ENCODE data around the gene PABPN1L. TPM values are rescaled to one million over a fixed set of nuclear protein-coding genes. Genes with fewer than 3 reads are reported as not detected.

The PABPN1L gene
- polyA plus RNA-seq, 2 donors = 0.04 to 0.14 TPM

DNA sequence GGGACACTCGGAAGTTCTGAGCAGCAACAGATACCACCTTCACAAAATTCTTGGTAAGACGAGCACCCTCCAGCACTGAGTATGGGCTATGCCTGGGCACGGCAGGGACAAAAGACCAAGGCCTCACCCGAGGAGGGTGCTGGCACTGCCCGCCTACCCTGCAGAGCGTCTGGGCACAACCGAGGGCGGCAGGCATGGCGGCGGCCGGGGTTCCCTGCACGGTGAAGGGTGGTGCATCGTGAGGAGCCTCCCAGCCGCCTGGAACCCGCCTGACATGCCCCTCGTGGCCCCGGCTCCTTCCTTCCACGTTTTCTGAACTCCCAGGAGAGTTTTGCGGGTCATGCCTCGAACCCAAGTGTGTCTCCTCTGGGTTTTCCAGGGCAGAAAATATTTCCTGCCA, 28.7 kb downstream of the PABPN1L start:
- no peak overlapping the region for H3K4me3 ChIP-seq (ENCODE audit: low read depth in 1 of 2, low read length in 2 of 2)
- no peaks in the 10 kb centered on the region for H3K9me3 ChIP-seq (ENCODE audit: control insufficient read depth in 2 of 2, insufficient read depth in 1 of 2, low read depth in 1 of 2, low read length in 1 of 2)
- 91 to 93% methylated on average over 20 of the region's 20 CpGs for WGBS, 2 donors
- H3K27me3 ChIP-seq (ENCODE audit: control insufficient read depth in 1 of 2, insufficient read depth in 2 of 2, low read length in 2 of 2) = no peaks in the 10 kb centered on the region
- peaks cover 0 to 53% of the 10 kb centered on the region in 2 donors for H3K36me3 ChIP-seq (ENCODE audit: control insufficient read depth in 2 of 2, insufficient read depth in 2 of 2, low read length in 1 of 2)
- H3K4me1 ChIP-seq (ENCODE audit: control insufficient read depth in 2 of 2, insufficient read depth in 2 of 2, low read length in 1 of 2) = no peaks in the 10 kb centered on the region
- no peak overlapping the region for H3K27ac ChIP-seq (ENCODE audit: low read depth in 2 of 2, low read length in 1 of 2)

GRCh38 chr16:88836791-88837190, 29.7 kb downstream of the PABPN1L start:
- WGBS, 2 donors = 92% methylated on average over 17 of the region's 17 CpGs
- H3K9me3 ChIP-seq (ENCODE audit: control insufficient read depth in 2 of 2, insufficient read depth in 1 of 2, low read depth in 1 of 2, low read length in 1 of 2) = no peaks in the 10 kb centered on the region
- peaks cover 0 to 45% of the 10 kb centered on the region in 2 donors for H3K36me3 ChIP-seq (ENCODE audit: control insufficient read depth in 2 of 2, insufficient read depth in 2 of 2, low read length in 1 of 2)
- no peaks in the 10 kb centered on the region for H3K4me1 ChIP-seq (ENCODE audit: control insufficient read depth in 2 of 2, insufficient read depth in 2 of 2, low read length in 1 of 2)
- no peak overlapping the region for H3K27ac ChIP-seq (ENCODE audit: low read depth in 2 of 2, low read length in 1 of 2)
- no peaks in the 10 kb centered on the region for H3K27me3 ChIP-seq (ENCODE audit: control insufficient read depth in 1 of 2, insufficient read depth in 2 of 2, low read length in 2 of 2)
- H3K4me3 ChIP-seq (ENCODE audit: low read depth in 1 of 2, low read length in 2 of 2) = no peak overlapping the region

GRCh38 chr16:88835818-88836217, 30.6 kb downstream of the PABPN1L start:
- Histone ChIP-seq H3K36me3 (ENCODE audit: control insufficient read depth in 2 of 2, insufficient read depth in 2 of 2, low read length in 1 of 2) (peaks cover 0 to 41% of the 10 kb centered on the region in 2 donors), H3K9me3 (ENCODE audit: control insufficient read depth in 2 of 2, insufficient read depth in 1 of 2, low read depth in 1 of 2, low read length in 1 of 2) (no peaks in the 10 kb centered on the region), H3K27ac (ENCODE audit: low read depth in 2 of 2, low read length in 1 of 2) (no peak overlapping the region), H3K4me1 (ENCODE audit: control insufficient read depth in 2 of 2, insufficient read depth in 2 of 2, low read length in 1 of 2) (no peaks in the 10 kb centered on the region), H3K27me3 (ENCODE audit: control insufficient read depth in 1 of 2, insufficient read depth in 2 of 2, low read length in 2 of 2) (no peaks in the 10 kb centered on the region), H3K4me3 (ENCODE audit: low read depth in 1 of 2, low read length in 2 of 2) (no peak overlapping the region)
- 94 to 95% methylated on average over 31 to 33 of the region's 33 CpGs for WGBS, 2 donors

DNA sequence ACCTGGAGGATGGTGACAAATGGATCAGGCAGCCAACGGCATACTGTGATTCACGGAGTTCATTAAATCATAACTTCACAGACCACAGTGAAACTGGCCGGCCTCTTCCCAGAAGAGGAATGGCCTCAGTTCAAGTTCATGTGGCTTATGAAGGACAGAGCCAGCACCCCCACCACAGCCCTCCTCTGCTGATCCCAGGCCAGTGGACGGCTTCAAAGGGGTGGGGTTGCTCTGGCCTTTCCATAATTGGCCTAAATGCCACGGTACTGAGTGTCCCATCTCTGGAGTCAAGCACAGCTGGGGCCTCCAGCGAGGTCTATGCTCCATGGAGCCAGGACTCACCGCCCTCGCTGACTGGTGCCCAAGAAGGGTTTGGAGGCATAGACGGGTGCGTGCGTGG, 31.1 kb downstream of the PABPN1L start:
- H3K4me1 ChIP-seq (ENCODE audit: control insufficient read depth in 2 of 2, insufficient read depth in 2 of 2, low read length in 1 of 2) = no peaks in the 10 kb centered on the region
- H3K36me3 ChIP-seq (ENCODE audit: control insufficient read depth in 2 of 2, insufficient read depth in 2 of 2, low read length in 1 of 2) = peaks cover 0 to 39% of the 10 kb centered on the region in 2 donors
- H3K4me3 ChIP-seq (ENCODE audit: low read depth in 1 of 2, low read length in 2 of 2) = no peak overlapping the region
- H3K27me3 ChIP-seq (ENCODE audit: control insufficient read depth in 1 of 2, insufficient read depth in 2 of 2, low read length in 2 of 2) = no peaks in the 10 kb centered on the region
- 84% methylated on average over 8 to 11 of the region's 11 CpGs for WGBS, 2 donors
- H3K9me3 ChIP-seq (ENCODE audit: control insufficient read depth in 2 of 2, insufficient read depth in 1 of 2, low read depth in 1 of 2, low read length in 1 of 2) = no peaks in the 10 kb centered on the region
- no peak overlapping the region for H3K27ac ChIP-seq (ENCODE audit: low read depth in 2 of 2, low read length in 1 of 2)

- H3K36me3 ChIP-seq (ENCODE audit: control insufficient read depth in 2 of 2, insufficient read depth in 2 of 2, low read length in 1 of 2) = peaks cover 0 to 32% of the 10 kb centered on the region in 2 donors
- no peaks in the 10 kb centered on the region for H3K27me3 ChIP-seq (ENCODE audit: control insufficient read depth in 1 of 2, insufficient read depth in 2 of 2, low read length in 2 of 2)
- H3K4me1 ChIP-seq (ENCODE audit: control insufficient read depth in 2 of 2, insufficient read depth in 2 of 2, low read length in 1 of 2) = no peaks in the 10 kb centered on the region
- H3K27ac ChIP-seq (ENCODE audit: low read depth in 2 of 2, low read length in 1 of 2) = no peak overlapping the region
- 96 to 97% methylated on average over 10 to 13 of the region's 13 CpGs for WGBS, 2 donors
- no peak overlapping the region for H3K4me3 ChIP-seq (ENCODE audit: low read depth in 1 of 2, low read length in 2 of 2)
- no peaks in the 10 kb centered on the region for H3K9me3 ChIP-seq (ENCODE audit: control insufficient read depth in 2 of 2, insufficient read depth in 1 of 2, low read depth in 1 of 2, low read length in 1 of 2)
Observed at GRCh38 chr16:88834670-88835069, 31.8 kb downstream of the PABPN1L start.

- Histone ChIP-seq H3K27ac (ENCODE audit: low read depth in 2 of 2, low read length in 1 of 2) (no peak overlapping the region), H3K36me3 (ENCODE audit: control insufficient read depth in 2 of 2, insufficient read depth in 2 of 2, low read length in 1 of 2) (peaks cover 0 to 27% of the 10 kb centered on the region in 2 donors), H3K9me3 (ENCODE audit: control insufficient read depth in 2 of 2, insufficient read depth in 1 of 2, low read depth in 1 of 2, low read length in 1 of 2) (no peaks in the 10 kb centered on the region), H3K4me3 (ENCODE audit: low read depth in 1 of 2, low read length in 2 of 2) (no peak overlapping the region), H3K27me3 (ENCODE audit: control insufficient read depth in 1 of 2, insufficient read depth in 2 of 2, low read length in 2 of 2) (no peaks in the 10 kb centered on the region), H3K4me1 (ENCODE audit: control insufficient read depth in 2 of 2, insufficient read depth in 2 of 2, low read length in 1 of 2) (no peaks in the 10 kb centered on the region)
- 94 to 97% methylated on average over 12 to 13 of the region's 13 CpGs for WGBS, 2 donors
Observed at GRCh38 chr16:88833086-88833485, 33.4 kb downstream of the PABPN1L start.

DNA sequence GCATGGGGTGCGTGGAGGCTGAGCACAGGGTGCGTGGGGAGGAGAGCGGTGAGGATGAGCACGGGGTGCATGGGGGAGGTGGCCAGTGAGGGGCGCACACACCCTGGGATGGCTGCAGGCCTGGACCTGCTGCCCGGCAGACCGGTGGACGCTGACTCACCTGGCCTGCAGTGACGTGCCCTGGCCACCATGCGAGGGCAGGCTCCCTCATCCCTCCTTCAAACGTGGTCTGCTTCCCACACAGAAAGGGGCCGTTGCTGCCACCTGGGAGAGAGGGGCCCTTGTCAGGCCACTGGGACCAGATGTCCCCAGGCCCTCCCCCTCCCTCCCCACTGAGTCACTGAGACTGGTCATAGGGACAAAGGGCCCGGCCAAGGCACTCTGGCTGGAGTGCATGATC, 34.6 kb downstream of the PABPN1L start:
- no peak overlapping the region for H3K27ac ChIP-seq (ENCODE audit: low read depth in 2 of 2, low read length in 1 of 2)
- no peaks in the 10 kb centered on the region for H3K9me3 ChIP-seq (ENCODE audit: control insufficient read depth in 2 of 2, insufficient read depth in 1 of 2, low read depth in 1 of 2, low read length in 1 of 2)
- peaks cover 0 to 26% of the 10 kb centered on the region in 2 donors for H3K36me3 ChIP-seq (ENCODE audit: control insufficient read depth in 2 of 2, insufficient read depth in 2 of 2, low read length in 1 of 2)
- no peak overlapping the region for H3K4me3 ChIP-seq (ENCODE audit: low read depth in 1 of 2, low read length in 2 of 2)
- peaks cover under 1 to 4% of the 10 kb centered on the region in 2 donors for H3K4me1 ChIP-seq (ENCODE audit: control insufficient read depth in 2 of 2, insufficient read depth in 2 of 2, low read length in 1 of 2)
- WGBS, 2 donors = 53 to 69% methylated on average over 12 to 13 of the region's 13 CpGs
- no peaks in the 10 kb centered on the region for H3K27me3 ChIP-seq (ENCODE audit: control insufficient read depth in 1 of 2, insufficient read depth in 2 of 2, low read length in 2 of 2)

DNA sequence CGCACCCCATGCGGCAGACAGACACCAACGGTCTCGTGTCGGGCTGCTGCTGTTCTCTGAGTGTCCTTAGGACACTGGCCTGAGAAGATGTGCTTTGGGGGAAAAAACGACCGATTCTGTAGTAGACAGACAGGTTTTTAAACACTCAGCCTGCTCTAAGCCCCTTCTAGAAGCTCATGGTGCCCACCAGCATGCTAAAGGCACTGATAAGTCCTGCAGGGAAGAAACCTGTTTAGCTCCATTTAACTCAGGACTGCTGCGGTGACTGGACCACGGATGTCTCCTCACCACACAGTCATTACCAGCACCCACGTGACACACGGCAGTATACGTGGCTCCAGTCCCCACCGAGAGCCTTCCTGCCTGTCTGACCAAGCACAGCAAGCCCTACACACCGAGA, 35.7 kb downstream of the PABPN1L start:
- Histone ChIP-seq H3K27me3 (ENCODE audit: control insufficient read depth in 1 of 2, insufficient read depth in 2 of 2, low read length in 2 of 2) (no peaks in the 10 kb centered on the region), H3K4me3 (ENCODE audit: low read depth in 1 of 2, low read length in 2 of 2) (no peak overlapping the region), H3K36me3 (ENCODE audit: control insufficient read depth in 2 of 2, insufficient read depth in 2 of 2, low read length in 1 of 2) (peaks cover 0 to 23% of the 10 kb centered on the region in 2 donors), H3K9me3 (ENCODE audit: control insufficient read depth in 2 of 2, insufficient read depth in 1 of 2, low read depth in 1 of 2, low read length in 1 of 2) (no peaks in the 10 kb centered on the region), H3K4me1 (ENCODE audit: control insufficient read depth in 2 of 2, insufficient read depth in 2 of 2, low read length in 1 of 2) (peaks cover 3 to 15% of the 10 kb centered on the region in 2 donors), H3K27ac (ENCODE audit: low read depth in 2 of 2, low read length in 1 of 2) (no peak overlapping the region)
- 89% methylated on average over 14 of the region's 14 CpGs for WGBS, 2 donors

DNA sequence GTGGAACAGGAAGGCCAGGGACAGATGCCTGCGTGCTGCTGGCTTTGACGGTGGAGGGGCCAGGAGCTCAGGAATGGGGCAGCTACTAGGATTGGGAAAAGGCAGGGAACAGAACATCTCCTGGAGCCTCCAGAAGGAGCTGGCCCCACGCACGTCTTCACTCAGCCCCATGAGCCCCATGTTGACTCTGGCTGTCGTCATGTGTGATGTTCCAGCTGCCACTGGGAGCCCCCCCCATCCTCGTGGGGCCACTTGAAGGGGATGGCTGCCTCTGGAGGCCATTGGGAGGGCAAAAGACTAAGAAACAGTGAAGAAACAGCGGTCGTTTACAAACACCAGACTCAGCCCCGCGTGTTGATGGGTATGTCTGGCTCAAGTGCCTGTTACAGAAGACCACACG, 36.2 kb downstream of the PABPN1L start:
- Histone ChIP-seq H3K9me3 (ENCODE audit: control insufficient read depth in 2 of 2, insufficient read depth in 1 of 2, low read depth in 1 of 2, low read length in 1 of 2) (no peaks in the 10 kb centered on the region), H3K27me3 (ENCODE audit: control insufficient read depth in 1 of 2, insufficient read depth in 2 of 2, low read length in 2 of 2) (no peaks in the 10 kb centered on the region), H3K4me1 (ENCODE audit: control insufficient read depth in 2 of 2, insufficient read depth in 2 of 2, low read length in 1 of 2) (peaks cover 3 to 19% of the 10 kb centered on the region in 2 donors), H3K27ac (ENCODE audit: low read depth in 2 of 2, low read length in 1 of 2) (no peak overlapping the region), H3K36me3 (ENCODE audit: control insufficient read depth in 2 of 2, insufficient read depth in 2 of 2, low read length in 1 of 2) (peaks cover 0 to 18% of the 10 kb centered on the region in 2 donors), H3K4me3 (ENCODE audit: low read depth in 1 of 2, low read length in 2 of 2) (no peak overlapping the region)
- 71 to 74% methylated on average over 11 of the region's 11 CpGs for WGBS, 2 donors

DNA sequence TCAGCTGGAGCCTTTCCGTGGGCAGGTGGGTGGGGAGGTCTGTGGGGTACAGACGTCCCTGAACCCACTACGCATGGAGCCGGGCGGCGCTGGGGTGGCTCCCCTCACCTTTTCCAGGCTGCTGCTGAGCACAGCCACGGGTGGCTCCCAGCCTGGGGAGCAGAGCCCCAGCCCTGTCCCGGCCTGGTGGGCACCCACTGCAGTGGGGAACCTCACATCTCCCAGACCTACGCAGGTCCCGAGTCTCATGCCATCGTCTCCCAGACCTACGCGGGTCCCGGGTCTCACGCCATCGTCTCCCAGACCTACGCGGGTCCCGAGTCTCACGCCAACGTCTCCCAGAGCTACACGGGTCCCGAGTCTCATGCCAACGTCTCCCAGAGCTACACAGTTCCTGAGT, 37.7 kb downstream of the PABPN1L start:
- Histone ChIP-seq H3K4me3 (ENCODE audit: low read depth in 1 of 2, low read length in 2 of 2) (no peak overlapping the region), H3K9me3 (ENCODE audit: control insufficient read depth in 2 of 2, insufficient read depth in 1 of 2, low read depth in 1 of 2, low read length in 1 of 2) (no peaks in the 10 kb centered on the region), H3K4me1 (ENCODE audit: control insufficient read depth in 2 of 2, insufficient read depth in 2 of 2, low read length in 1 of 2) (peaks cover 3 to 19% of the 10 kb centered on the region in 2 donors), H3K36me3 (ENCODE audit: control insufficient read depth in 2 of 2, insufficient read depth in 2 of 2, low read length in 1 of 2) (peaks cover 0 to 17% of the 10 kb centered on the region in 2 donors), H3K27me3 (ENCODE audit: control insufficient read depth in 1 of 2, insufficient read depth in 2 of 2, low read length in 2 of 2) (no peaks in the 10 kb centered on the region), H3K27ac (ENCODE audit: low read depth in 2 of 2, low read length in 1 of 2) (no peak overlapping the region)
- WGBS, 2 donors = 75 to 86% methylated on average over 24 of the region's 24 CpGs
